HG02763 (cell line): ENCODE results near the gene CDKN2D.
"Not testable (repeated sequence)": the region's sequence is repeated elsewhere in the genome, so short reads cannot be mapped to it uniquely, and the experiment has no call there.

Experiments
- ATAC-seq: cut with Tn5 transposase; IDR thresholded peaks from one replicate; pipeline ENCODE4 v1.9.1; 2021; ENCODE audit warnings: mild to moderate bottlenecking, moderate library complexity; ENCODE audit not compliant: unreplicated experiment

The CDKN2D gene

DNA sequence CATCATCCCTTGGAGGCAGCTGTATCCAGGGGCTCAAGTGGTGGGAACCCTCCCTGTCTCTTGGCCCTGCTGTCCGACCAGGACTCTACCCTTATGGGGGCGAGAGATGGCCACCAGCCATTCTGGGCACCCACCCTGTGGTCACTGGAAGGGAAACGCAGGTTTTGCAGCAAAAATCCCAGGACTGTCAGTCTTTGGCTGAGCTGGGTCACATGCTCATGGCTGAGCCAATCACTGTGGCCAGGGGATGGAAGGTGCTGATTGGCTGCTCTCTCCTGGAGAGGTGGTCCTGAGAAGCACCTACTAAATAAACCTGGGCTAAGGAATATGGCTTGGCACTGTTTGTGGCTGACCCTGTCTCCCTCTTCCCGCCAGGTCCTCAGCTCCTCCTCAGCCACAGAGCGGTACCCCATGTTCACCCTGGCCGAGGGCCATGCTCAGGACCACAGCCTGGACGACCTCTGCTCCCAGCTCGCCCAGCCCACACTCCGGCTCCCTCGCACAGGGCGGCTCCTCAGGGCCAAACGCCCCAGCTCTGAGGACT lies 16.2 kb downstream of the CDKN2D start:
- no peak for ATAC-seq

DNA sequence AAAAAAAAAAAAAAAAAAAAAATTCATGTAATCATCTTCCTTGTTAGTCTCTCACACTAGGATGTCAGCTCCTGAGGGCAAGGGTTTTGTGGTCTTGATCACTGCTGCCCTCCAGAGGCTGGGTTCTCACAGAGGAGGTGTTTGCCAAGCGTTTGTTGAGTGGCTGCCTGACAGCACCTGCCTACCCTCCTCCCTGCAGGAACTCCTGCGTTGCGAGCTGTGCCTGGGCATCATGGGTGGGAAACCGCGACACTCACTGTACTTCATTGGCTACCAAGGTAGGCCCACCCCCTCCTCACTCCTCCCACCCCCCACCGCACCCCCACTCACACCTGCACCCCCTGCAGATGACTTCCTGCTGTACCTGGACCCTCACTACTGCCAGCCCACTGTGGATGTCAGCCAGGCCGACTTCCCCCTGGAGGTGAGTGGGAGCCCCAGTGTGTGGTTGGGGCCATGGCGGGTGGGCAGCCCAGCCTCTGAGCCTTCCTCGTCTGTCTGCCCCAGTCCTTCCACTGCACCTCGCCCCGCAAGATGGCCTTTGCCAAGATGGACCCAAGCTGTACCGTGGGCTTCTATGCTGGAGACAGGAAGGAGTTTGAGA lies 17.0 kb downstream of the CDKN2D start:
- no peak for ATAC-seq

DNA sequence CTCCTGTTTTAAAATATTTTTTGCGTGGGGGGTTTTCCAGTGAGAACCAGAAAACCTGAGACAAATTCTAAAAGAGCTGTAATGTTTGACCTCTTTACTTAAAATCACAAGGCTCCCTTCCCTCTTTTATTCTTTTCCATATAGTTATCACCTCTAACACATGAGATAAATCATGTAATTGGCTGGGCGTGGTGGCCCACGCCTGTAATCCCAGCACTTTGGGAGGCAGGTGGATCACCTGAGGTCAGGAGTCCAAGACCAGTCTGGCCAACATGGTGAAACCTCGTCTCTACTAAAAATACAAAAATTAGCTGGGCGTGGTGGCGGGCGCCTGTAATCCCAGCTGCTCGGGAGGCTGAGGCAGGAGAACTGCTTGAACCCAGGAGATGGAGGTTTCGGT lies 17.8 kb downstream of the CDKN2D start:
- not testable (repeated sequence) for ATAC-seq

DNA sequence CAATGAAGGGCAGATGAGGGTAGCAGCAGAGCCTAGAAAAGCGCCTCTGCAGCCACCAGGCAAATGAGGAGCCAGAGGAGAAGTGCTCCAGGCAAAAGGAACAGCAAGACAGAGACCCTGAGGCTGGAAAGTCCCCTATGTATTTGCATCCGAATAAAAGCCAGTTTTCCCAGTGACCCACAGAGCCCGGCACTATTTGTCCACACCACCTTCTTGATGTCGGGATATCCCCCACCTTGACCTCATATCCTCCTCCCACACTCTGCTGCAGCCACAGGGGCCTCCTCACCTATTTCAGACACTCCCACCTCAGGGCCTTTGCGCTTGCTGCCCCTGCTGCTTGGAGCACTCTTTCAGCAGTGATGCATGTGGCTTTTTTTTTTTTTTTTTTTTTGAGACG lies 18.4 kb downstream of the CDKN2D start:
- no peak for ATAC-seq

DNA sequence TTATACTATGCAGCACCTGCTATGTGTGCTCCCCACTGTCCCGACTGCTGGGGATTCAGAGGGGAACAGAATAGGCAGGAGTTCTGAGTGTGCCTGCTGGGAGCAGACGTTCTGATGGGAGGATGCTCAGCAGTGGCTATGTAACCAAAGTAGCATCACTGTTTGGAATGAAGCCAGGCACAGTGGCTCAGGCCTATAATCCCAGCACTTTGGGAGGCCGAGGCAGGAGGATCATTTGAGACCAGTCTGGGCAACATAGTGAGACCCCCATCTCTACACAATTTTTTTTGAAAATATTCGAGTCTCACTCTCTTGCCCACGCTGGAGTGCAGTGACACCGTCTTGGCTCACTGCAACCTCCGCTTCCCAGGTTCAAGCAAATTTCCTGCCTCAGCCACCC lies 19.0 kb downstream of the CDKN2D start:
- ATAC-seq = no peak

DNA sequence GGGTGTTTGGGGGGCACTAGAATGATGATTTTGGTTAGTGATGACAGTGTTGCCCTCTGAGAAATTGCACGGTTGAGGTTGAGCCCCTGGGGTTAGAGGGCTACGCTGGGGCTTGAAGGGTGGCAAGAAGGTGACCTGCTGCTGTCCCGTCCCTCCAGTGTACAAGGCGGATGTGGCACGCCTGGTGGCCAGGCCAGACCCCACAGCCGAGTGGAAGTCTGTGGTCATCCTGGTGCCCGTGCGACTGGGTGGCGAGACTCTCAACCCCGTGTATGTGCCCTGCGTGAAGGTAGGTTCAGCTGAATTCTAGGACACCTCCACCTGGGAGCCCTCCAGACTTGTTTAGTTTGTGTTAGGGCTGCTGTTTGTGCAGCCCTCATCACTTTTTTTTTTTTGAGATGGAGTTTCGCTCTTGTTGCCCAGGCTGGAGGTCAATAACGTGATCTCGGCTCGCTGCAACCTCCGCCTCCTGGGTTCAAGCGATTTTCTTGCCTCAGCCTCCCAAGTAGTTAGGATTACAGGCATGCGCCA lies 20.0 kb downstream of the CDKN2D start:
- no peak for ATAC-seq

DNA sequence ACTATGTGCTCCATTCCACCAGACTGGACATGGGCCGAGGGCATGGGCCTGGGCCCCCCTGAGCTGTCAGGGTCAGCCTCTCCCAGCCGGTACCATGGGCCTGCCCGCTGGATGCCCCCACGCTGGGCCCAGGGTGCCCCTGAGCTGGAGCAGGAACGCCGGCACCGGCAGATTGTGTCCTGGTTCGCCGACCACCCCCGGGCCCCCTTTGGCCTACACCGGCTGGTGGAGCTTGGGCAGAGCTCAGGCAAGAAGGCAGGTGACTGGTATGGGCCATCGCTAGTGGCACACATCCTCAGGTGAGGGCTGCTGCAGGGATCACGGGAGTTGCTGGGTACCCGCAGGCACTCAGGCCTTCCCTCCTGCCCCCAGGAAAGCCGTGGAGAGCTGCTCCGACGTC lies 22.0 kb downstream of the CDKN2D start:
- ATAC-seq = no peak

DNA sequence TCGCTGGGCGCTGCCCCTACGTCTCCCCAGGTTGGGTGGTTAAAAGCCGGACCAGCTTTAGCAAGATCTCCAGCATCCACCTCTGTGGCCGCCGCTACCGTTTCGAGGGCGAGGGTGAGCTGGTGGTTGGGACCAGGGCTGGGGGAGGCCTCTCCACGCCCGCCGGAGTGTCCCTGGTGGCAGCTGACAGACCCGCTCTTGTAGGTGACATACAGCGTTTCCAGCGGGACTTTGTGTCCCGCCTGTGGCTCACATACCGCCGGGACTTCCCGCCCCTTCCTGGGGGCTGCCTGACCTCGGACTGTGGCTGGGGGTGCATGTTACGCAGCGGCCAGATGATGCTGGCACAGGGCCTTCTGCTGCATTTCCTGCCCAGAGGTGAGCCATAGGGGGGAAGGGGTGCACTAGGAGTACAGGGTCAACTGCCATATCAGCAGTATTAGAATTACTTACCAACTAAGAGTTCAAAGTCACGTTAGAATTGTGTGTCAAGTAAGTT lies 24.0 kb downstream of the CDKN2D start:
- no peak for ATAC-seq

DNA sequence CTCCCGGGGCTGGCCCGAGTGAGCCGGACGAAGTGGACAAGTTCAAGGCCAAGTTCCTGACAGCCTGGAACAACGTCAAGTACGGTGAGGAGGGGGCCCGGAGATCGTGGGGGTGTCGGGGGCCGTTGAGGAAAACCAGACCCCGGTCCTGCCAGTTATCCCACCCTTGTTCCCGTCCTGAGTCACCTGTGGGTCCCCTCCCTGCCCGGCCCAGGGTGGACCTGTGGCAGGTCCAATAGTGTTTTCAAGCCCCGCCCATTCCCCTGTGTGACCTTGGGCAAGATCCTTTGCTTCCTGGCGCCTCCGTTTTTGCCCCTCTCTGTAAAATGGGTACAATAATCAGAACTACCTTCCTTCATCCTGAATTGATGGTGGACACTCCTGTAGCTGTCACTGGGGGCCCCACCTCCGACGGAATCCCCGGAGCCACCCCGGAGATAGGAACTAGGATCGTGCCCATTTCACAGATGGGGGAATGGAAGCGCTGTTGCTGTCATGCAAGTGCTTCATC lies 24.5 kb downstream of the CDKN2D start:
- ATAC-seq = no peak

DNA sequence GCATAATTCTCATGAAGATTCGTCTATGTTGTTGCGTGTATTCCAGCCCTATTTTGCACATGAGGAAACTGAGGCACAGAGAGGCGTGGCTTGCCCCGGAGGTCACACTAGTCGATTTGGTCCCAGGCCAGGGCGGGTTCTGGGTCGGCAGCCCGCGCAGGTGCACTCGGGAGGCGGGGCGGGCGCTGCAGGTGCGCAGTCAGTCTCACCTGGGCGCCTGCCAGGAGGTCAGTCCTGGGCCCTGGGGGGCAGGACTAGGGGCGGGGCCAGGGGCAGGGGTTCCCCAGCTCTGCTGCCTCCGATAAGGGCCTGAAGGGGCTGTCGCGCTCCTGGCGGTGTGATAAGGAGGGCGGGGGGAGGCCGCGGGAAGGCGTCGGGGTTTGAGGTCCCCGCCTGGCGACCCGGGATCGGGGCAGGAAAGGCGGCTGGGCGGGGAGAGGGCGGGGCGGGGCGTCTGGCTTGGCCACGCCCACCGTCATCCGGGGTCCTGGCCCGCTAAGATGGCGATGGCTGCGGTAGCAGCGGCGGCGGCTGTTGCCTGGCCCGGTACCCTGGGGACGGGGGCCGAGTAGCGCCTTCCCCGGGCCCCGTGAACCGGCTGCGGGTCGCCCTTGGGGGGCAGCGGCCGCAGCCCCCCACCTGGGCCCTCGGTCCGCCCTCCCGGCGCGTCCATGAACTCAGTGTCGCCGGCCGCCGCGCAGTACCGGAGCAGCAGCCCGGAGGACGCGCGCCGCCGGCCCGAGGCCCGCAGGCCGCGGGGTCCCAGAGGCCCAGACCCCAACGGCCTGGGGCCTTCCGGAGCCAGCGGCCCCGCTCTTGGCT lies 25.1 kb downstream of the CDKN2D start, which contains the start of gene ATG4D:
ATG4D (plus strand) TSS at position 485 of the 822 bp plus-strand sequence; CDS start at position 672, 187 bp downstream.
- ATAC-seq = peak; percentile 77

DNA sequence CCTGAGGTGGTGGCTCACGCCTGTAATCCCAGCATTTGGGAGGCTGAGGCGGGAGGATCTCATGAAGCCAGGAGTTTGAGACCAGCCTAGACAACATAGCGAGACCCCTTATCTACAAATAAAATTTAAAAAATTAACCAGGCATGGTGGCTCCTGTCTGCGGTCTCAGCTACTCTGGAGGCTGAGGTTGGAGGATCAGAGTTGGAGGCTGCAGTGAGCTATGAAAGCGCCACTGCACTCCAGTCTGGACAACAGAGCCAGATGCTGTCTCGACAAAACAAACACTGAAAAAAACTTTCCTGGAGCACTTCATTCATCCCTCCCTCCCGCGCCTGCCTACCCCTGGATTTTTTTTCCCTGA lies 25.7 kb downstream of the CDKN2D start:
- no peak for ATAC-seq

DNA sequence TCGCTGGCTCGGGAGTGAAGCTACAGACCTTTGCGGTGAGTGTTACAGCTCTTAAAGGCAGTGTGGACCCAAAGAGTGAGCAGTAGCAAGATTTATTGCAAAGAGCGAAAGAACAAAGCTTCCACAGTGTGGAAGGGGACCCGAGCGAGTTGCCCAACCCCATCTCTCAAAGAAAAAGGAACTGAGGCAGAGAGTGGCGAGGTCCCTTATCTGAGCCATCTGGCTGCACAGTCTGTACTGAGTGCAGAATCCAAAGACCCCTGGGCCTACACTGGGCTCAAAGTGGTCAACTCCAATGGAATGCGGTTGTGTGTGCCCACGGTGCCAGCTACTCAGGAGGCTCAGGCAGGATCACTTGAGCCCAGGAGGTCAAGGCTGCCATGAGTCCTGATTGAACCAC lies 29.8 kb downstream of the CDKN2D start:
- not testable (repeated sequence) for ATAC-seq

DNA sequence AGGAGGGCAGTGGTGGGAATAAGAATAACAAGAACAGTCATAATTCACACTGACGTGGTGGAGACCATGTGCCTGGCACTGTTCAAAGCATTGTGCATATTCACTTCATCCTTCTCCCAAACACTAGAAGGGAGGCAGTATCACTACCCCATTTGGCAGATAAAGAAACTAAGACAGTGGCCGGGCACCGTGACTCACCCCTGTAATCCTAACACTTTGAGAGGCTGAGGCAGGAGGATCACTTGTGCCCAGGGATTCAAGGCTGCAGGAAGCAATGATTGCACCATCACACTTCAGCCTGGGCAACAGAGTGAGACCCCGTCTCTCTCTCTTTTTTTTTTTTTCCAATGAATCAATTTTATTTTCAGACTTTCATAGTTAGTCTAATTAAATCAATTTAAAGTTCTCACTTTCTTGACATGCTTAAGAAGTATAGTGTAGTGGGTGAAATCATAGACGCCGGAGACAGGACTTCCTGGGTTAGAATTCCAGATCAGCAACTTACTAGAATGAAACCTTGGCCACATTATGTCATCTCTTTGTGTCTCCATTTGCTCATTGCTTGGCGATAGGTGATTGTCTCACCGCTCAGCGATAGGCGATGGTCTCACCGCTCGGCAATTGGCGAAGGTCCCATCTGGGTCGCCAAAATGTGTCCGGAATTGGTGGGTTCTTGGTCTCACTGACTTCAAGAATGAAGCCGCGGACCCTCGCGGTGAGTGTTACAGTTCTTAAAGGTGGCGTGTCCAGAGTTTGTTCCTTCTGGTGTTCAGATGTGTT lies 30.4 kb downstream of the CDKN2D start:
- ATAC-seq = no peak

DNA sequence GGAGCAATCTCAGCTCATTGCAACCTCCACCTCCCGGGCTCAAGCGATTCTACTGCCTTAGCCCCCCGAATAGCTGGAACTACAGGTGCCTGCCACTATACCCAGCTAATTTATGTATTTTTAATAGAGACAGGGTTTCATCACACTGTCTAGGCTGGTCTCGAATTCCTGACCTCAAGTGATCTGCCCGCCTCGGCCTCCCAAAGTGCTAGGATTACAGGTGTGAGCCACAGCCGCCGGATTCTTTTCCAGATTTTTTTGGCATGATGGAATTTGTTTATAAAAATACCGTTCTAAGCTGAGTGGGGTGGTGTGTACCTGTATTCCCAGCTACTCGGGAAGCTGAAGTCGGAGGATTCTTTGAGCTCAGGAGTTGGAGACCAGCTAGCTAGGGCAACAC lies 31.1 kb downstream of the CDKN2D start:
- ATAC-seq = no peak

DNA sequence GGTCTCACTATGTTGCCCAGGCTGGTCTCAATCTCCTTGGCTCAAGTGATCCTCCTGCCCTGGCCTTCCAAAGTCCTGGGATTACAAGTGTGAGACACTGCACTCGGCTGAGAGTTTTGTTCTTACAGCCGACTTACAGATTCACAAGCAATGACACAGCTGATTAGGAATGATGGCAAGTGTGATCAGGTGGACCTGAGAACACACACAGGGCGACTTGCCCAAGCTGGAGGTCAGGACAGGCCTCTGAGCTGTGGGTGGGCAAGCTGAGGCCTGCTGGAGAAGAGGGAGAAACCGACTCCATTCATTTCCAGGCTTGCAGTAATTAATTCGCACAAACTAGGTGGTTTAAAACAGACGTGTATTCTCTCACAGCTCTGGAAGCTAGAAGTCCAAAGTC lies 33.2 kb downstream of the CDKN2D start:
- no peak for ATAC-seq

DNA sequence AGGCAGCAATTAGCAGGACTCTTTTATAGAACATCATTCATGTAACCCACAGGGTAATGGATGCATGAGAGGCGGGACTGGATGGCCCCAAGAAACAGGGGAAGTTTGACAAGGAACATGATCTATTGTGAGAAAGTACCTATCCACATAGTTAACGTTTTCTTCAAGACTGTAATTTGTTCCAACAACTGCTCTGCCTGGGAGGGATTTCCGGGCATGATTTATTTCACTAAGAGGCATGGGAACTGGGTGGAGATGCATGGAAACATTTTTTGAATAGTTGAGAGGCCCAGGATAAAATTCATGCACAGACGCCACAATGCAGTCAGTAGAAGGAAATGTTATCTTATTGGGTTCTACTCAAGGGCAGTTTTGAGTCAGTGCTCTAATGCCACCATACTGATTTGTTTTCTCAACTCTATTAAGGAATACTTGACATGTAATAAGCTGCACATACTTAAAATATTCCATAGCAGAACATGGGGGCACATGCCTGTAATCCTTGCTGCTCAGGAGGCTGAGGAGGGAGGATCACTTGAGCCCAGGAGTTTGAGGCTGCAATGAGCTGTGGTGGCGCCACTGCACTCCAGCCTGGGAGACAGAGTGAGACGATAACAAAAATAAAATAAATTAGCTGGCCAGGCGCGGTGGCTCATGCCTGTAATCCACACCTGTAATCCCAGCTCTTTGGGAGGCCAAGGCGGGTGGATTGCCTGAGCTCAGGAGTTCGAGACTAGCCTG lies 35.0 kb downstream of the CDKN2D start:
- no peak for ATAC-seq

DNA sequence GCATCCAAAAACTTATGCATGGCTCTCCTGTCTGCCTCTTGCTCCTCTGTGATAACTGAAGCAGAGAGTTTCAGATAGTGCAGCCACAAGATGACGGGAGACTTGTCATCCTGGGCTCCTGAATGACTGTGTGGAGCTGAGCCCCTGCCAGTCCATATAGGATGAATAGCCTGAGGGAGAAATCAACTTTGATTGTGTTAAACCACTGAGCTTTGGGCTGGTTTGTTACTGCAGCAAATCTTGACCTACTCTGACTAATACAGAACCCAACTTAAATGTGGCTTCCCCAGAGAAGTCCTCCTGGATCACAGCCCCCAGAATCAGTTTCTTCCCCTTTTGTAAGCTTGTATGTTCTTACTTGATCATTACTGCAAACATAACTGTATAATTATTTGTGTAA lies 36.3 kb downstream of the CDKN2D start:
- no peak for ATAC-seq

DNA sequence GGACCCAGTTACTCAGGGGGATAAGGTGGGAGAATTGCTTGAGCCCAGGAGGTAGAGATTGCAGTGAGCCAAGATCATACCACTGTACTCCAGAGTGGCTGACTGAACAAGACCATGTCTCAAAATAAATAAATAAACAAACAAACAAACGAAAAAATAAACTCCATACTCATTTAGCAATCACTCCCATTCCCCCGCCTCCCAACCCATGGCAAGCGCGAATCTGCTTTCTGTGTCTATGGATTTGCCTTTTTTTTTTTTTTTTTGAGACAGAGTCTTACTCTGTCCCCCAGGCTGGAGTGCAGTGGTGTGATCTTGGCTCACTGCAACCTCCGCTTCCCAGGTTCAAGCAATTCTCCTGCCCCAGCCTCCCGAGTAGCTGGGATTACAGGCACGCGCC lies 41.9 kb downstream of the CDKN2D start:
- not testable (repeated sequence) for ATAC-seq

DNA sequence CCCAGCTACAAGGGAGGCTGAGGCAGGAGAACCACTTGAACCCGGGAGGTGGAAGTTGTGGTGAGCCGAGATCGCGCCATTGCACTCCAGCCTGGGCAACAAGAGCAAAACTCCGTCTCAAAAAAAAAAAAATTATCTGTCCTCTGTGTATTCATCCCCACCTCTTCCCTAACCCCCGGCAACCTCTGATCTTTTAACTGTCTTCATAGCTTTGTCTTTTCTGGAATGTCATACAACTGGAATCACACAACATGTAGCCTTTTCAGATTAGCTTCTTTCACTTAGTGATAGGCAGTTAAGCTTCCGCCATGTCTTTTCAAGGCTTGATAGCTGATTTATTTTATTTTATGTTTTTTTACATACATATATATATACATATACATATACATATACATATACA lies 43.1 kb downstream of the CDKN2D start:
- no peak for ATAC-seq

DNA sequence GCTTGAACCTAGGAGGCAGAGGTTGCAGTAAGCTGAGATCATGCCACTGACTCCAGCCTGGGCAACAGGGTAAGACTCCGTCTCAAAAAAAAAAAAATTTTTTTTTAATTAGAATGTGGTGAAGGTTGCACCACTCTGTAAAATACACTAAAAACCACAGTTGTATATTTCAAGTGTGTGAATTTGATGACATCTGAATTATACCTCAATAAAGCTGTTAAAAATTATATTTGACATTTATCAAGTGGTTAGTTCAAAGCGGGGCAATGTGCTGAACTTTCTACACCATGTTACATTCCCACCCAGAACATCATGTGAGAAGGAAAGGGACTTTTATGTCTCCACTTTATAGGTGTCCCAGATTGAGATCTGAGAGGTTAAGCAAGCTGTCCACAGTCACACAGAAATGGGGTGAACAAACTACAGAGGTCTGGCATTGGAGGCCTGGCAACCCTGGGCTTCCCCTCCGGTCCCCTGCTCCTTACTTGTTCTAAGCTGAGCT lies 45.6 kb downstream of the CDKN2D start:
- no peak for ATAC-seq
